GM18951 (cell line): ENCODE results near the gene MARF1.
"Not testable (repeated sequence)": the region's sequence is repeated elsewhere in the genome, so short reads cannot be mapped to it uniquely, and the experiment has no call there.

ENCODE experiments used
- POLR2A ChIP-seq: IDR thresholded peaks from 4 replicates; pipeline ENCODE4 v1.6.1; 2011; ENCODE audit warnings: mild to moderate bottlenecking; ENCODE audit not compliant: insufficient read length, insufficient read depth; ENCODE audit errors: extremely low read depth
- in situ Hi-C: fragments of 300-500 bp; cut with MboI; formaldehyde crosslinking; loops from one replicate; pipeline ENCODE4 v1.12.0; 2022; ENCODE audit warnings: low sequenced_read_pairs, mixed read lengths, inconsistent platforms; ENCODE audit not compliant: unreplicated experiment

Gene MARF1

GRCh38 chr16:15593235-15593634 lies 49.7 kb downstream of the MARF1 start:
- TF ChIP-seq POLR2A: no peak
- in situ Hi-C loops: no loop called here

- no peak for TF ChIP-seq POLR2A
- in situ Hi-C loops: no loop called here
These were observed 50.6 kb downstream of the MARF1 start for GRCh38 chr16:15592324-15592723.

DNA sequence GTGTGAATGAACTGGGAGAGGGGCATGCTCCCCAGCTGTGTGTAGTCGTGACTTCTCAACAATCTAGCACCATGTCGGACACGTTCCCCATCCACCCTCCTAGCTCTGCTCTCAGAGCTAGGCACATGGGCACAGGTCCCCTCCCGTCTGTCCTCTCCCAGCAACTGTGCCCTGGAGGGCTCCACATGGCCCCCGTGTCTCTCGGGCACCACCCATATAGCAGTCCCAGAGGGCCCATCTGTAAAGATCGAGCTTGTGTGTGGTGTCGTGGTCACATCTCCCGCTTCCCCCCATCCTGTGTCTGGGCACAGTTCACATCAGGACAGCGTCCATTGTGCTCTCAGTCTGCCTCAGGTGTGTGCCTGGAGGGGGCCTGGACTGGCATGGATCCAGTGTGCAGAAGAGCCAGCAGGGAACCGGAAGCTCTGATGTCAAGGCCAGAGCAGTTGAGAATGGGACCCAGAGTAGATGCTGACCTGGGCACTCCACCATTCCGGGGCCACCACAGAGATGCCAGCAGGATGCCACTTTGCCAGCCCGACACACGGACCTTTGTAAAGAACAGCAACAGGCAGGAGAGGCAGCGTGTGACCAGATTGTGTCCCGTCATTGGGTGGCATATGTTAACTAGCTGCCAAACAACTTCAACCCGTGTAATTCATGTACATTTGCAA lies 55.7 kb downstream of the MARF1 start:
- in situ Hi-C loops: no loop called here
- TF ChIP-seq POLR2A: no peak

DNA sequence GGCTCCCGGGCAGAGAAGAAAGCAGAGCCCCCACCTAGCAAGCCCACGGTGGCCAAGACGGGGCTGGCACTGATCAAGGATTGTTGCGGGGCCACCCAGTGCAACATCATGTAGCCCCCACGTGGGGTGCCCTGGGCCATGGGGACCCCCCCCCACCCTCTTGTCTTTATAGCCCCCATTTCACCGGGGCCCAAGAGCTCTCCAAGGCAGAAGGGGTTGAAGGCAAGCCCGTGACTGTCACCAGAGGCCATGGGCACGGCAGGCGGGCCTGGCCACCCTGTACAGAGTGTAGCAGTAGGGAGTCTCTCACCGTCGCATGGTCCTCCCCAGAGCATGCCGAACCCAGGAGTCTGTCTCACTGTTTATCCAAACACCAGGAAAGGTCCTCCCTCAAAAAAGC lies 56.2 kb downstream of the MARF1 start:
- in situ Hi-C loops: no loop called here
- no peak for TF ChIP-seq POLR2A

DNA sequence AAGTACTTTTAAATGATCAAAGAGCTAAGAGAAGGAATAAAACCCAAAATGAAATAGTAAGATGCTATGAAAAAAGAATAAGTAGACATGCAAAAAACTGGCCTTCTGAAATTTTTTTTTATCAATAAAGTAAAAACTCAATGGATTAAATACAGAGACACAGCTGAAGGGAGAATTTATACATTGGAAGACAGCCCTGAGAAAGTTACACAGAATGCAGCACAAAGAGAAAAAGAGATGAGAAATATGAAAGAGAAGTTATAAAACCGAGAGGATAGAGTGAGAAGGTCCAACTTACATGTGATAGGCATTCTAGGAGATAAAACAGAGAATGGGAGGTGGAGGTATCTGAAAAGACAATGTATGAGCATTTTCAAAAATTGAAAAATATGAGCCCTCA lies 57.0 kb downstream of the MARF1 start:
- in situ Hi-C loops: no loop called here
- no peak for TF ChIP-seq POLR2A

- in situ Hi-C loops: no loop called here
- TF ChIP-seq POLR2A: no peak
These were observed 59.4 kb downstream of the MARF1 start for GRCh38 chr16:15583526-15583925.

DNA sequence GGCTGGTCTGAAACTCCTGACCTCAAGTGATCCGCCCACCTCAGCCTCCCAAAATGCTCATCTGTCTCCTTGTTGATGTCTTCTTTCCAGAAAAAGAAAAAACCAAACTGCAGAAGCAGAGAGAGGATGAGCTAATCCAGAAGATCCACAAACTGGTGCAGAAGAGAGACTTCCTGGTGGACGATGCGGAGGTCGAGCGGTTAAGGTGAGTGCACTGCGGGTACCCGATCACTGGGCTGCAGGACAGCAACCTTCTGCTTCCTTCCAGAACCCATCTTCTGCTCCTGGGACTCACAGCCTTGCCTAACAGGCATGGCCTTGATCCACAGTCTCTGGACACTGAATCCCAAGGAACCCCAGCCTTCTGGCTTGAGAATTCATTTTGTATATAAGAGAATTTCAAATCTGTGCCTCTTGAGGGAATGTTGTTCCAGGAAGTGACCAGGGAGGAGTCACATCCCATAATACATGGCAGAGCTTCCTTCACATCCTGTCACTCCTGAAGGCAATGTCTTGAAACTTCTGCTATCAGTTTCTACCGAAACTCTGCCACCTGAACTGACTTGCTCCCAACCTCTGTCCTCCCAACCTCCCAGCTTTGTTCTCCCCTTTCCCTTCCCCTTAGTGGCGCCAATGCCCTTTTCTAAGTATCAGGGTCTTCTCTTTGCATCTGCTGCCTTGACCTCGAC lies 61.7 kb downstream of the MARF1 start:
- in situ Hi-C loops: no loop called here
- TF ChIP-seq POLR2A: no peak

DNA sequence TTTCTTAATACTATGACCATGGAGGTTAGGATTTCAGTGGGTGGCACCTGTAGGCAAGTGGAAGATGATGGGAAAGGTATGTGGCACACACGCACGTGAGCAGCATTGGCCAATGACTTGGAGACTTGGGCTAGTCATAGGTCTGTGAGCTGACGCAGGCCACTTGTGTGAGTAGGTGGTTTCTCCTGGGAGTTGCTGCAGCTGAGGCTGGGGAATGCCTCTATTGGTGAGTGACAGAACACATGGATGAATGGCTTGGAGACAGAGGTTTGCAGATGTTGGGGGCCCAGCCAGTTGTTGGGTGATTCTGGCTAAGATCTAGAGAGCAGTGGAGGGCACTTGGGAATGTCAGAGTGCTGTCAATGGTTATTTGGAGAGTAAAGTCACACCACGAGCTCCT lies 64.1 kb downstream of the MARF1 start:
- TF ChIP-seq POLR2A: no peak
- in situ Hi-C loops: no loop called here

DNA sequence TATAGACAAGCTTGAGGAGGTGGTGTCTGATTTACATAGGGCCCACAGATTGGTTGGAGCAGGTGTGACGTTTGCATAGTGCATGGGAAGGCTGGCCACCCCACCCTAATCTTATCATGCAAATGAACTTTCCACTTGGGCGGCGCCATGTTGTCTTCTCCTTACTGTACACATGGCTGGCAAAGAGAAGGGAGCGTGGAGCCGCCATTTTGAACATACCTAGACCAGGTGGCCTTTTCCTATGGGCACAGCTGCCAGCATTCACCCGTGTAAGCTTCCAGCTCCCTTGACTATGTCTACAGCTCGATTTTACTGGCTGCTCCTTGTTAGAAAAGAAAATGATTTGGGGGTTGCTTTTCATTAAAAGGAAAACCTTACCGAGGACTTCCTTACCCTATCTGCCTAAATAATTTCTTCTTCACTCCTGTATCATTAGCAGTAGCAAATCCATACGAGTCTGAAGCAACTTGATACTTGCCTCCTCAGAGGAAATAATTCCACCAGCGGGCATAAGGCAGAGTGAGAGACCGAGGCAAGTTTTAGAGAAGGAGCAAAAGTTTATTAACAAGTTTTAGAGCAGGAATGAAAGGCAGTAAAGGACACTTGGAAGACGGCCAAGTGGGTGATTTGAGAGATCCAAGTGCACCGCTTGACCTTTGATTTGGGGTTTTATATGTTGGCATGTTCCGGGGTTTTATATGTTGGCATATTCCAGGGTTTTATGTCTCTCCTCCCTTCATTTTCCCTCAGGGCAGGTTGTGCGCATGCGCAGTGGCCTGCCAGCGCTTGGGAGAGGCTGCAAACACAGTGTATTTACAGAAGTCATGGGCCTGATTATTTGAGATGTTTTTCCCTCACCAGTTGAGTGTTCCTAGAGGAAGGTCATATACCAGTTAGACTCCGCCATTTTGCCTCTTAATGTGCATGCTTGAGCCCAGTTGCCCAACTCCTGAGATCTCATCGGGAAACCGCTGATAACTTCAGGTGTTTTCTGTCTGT lies 65.7 kb downstream of the MARF1 start:
- in situ Hi-C loops: no loop called here
- no peak for TF ChIP-seq POLR2A

GRCh38 chr16:15575293-15576049 lies 67.5 kb downstream of the MARF1 start:
- TF ChIP-seq POLR2A: no peak
- in situ Hi-C loops: no loop called here

DNA sequence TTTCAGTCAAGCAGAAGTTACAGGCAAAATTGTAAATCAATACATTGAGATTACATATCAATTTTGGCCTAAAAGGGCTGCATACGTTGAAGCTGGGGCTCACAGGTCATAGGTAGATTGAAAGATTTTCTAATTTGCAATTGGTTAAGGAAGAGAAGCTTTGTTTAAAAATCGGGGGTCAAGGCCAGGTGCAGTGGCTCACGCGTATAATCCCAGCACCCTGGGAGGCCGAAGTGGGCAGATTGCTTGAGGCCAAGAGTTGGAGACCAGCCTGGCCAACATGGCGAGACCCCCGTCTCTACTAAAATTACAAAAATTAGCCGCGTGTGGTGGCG lies 68.4 kb downstream of the MARF1 start:
- in situ Hi-C loops: no loop called here
- TF ChIP-seq POLR2A: no peak

GRCh38 chr16:15573896-15574613 lies 68.9 kb downstream of the MARF1 start:
- in situ Hi-C loops: not testable (repeated sequence)
